Adrenal gland (tissue), 5 donors: ENCODE data around the gene TP53BP2.

Experiments
- CTCF ChIP-seq, 6 experiments: fragments of 450-650 bp in 4 of 6; fragments of 200-600 bp in 2 of 6; sonication (generic) in 1 of 6; IDR thresholded peaks; 1 replicate in 5 of 6; 2 replicates in 1 of 6; pipeline versions ENCODE4 v1.5.1 to v1.8.0; 2016 to 2021; ENCODE audit warnings: antibody characterized with exemption in 6 of 6, mild to moderate bottlenecking in 2 of 6, moderate library complexity in 1 of 6
- POLR2A ChIP-seq, 2 donors: fragments of 450-650 bp; IDR thresholded peaks; one replicate each; pipeline ENCODE4 v1.6.1; 2017; ENCODE audit warnings: antibody characterized with exemption in 2 of 2, mild to moderate bottlenecking in 2 of 2, moderate library complexity in 1 of 2
- donor health status: DM: no; HTN: no; CAD: no.

GRCh38 chr1:223793716-223794115 lies 52.0 kb downstream of the TP53BP2 start:
- no peak for TF ChIP-seq CTCF (IDR thresholded peaks at IDR 0.05)
- no peak for TF ChIP-seq POLR2A (IDR thresholded peaks at IDR 0.05)
